GM19467 (cell line): ENCODE results near the gene FURIN.
"Not testable (repeated sequence)": the region's sequence is repeated elsewhere in the genome, so short reads cannot be mapped to it uniquely, and the experiment has no call there.

Source experiments
- ATAC-seq: cut with Tn5 transposase; IDR thresholded peaks from one replicate; pipeline ENCODE4 v1.9.1; 2021; ENCODE audit warnings: mild to moderate bottlenecking, moderate library complexity; ENCODE audit not compliant: unreplicated experiment

Gene FURIN

GRCh38 chr15:90914305-90915080, 46.1 kb downstream of the FURIN start:
- no peak for ATAC-seq

DNA sequence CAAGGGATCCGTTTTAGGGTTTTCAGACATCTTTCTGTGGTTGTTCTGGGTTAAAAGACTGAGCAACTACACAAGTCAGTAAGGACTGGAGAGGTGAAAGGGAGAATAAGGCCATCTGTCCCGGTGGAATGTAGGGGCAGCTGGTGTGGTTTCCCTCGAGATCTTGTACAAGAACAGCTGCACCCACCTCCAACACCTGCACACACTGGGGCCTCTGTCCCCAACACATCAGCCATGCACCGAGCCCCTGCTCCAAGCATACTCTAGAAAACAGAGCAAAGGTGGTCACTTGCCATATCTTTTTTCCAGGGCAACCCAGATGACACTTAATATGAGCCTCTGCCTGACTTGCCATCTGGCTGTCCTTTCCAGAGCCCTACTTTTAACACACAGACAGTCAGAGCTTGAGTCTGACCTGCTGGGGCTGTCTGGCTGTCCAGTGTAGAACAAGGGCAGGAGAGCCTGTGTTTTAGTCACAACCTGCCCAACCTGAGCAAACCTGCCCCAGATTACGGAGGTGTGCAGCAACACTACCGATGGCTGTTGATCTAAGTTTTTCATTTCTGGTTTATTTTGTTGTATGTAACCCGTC, 46.9 kb downstream of the FURIN start:
- no peak for ATAC-seq

GRCh38 chr15:90915808-90916440, 47.5 kb downstream of the FURIN start:
- ATAC-seq: no peak

DNA sequence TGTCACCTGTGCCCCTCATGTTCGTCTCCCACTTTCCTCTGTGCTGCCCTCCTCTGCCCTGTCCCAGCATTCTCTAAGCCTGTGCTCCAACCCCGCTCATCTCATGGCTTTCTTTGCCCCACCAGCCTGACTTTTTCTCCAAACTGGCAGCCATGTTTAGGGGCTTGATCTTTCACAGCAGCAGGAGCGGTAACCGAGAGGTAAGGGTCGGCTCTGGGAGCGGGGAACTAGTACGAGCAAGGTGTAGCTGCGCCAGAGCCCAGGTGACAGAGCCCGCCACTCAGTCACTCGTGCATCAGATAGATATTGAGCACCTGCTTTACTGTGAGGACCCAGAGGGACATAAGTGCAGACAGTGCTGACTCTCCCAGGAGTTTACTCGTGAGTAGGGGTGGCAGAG, 48.1 kb downstream of the FURIN start:
- no peak for ATAC-seq

GRCh38 chr15:90917569-90917968, 49.2 kb downstream of the FURIN start:
- ATAC-seq: no peak

- ATAC-seq: no peak
Observed at GRCh38 chr15:90918034-90918788, 49.8 kb downstream of the FURIN start.

GRCh38 chr15:90918835-90919234, 50.4 kb downstream of the FURIN start:
- no peak for ATAC-seq

DNA sequence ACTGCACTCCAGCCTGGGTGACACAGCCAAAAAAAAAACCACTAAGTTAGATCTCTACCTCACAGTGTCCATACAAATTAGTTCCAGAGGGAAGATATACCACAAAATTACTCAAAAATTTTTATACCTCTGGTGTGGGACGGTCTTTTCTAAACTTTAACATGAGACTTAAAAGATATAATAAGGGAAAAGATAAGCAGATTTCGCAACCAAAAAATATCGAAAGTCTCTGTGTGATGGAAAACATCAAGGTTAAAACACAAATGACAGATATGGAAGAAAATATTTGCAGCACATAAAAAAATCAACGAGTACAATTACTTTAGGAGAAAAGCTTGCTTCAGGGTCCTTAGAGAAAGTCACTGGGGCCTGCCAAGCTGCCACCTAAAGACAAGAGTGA, 53.5 kb downstream of the FURIN start:
- no peak for ATAC-seq

GRCh38 chr15:90922712-90923322, 54.4 kb downstream of the FURIN start:
- not testable (repeated sequence) for ATAC-seq

GRCh38 chr15:90924375-90924774, 56.0 kb downstream of the FURIN start:
- ATAC-seq: peak; percentile 63

DNA sequence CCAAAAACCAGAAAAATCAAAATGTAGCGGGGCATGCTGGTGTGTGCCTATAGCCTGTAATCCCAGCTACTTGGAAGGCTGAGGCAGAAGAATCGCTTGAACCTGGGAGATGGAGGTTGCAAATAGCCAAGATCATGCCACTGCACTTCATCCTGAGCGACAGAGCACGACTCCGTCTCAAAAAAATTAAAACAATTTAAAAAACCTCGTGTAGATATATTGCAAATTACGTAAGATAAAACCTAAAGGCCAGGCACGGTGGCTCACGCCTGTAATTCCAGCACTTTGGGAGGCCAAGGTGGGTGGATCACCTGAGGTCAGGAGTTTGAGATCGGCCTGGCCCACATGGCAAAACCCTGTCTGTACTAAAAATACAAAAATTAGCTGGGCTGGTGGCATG, 58.4 kb downstream of the FURIN start:
- ATAC-seq: not testable (repeated sequence)

DNA sequence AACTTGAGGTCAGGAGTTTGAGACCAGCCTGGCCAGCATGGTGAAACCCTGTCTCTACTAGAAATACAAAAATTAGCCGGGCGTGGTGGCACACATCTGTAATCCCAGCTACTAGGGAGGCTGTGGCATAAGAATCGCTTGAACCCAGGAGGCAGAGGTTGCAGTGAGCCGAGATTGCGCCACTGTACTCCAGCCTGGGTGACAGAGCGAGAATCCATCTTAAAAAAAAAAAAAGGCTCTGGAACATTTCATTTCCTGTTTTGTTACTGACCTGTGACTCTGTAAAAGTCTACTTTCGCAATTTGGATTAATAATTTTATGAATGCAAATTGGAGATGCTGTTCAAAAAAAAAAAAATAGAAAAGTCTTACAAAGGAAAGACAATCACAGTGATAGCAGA, 59.7 kb downstream of the FURIN start:
- not testable (repeated sequence) for ATAC-seq

- ATAC-seq: no peak
Observed at GRCh38 chr15:90929246-90930019, 61.0 kb downstream of the FURIN start.

- ATAC-seq: no peak
Observed at GRCh38 chr15:90930861-90931574, 62.6 kb downstream of the FURIN start.

DNA sequence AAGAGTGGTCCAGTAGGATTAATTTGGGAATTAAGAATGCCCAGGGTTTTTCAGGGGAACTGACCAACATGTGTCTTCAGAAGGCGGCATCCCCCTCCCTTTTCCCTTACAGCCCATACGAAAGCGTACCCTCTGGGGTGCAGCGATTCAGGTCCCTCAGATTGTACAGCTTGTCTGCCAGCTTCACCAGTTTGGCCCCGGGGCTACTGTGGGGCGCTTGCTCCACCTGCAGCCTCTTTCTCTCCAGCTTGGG, 63.1 kb downstream of the FURIN start:
- ATAC-seq: no peak

DNA sequence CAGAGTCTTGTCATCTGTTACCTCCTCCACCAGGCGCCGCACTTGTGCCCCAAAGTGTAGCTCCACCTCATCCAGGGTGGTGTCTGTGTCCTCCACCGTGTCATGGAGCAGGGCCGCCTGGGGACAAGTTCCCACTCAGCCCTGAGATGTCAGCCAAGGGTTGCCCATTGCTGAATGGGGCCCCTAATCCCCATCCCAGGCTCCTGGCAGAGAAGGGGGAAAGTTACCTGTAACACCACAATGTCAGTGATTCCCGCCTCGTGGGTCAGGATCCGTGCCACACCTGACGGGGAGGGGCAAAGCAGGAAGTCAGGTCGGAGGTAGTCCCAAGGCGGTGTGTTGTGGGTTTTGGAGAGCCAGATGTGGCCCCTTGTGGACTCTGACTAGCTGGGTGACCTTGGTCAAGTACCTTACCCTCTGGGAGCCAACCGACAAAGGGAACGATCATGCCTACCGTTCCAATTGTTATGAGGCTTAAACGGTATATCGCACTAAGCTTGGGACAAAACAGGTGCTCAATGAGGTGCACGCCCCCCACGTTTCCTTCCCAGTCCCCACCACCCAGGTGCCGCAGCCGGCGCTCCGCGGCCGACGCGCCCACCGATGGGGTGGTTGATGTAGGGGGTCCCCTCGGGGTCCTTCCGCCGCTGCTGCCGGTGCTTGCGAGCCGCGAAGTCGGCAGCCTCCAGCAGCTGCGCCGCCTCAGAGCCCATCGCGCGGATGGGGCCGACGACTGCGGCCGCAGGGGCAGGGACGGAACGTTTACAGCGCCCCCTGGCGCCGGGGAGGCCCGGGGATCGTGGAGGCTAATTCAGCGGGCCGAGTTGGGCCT, 63.7 kb downstream of the FURIN start, which contains the start of gene HDDC3:
HDDC3 (minus strand) TSS at position 722 of the 832 bp plus-strand sequence; CDS start at position 713, 9 bp downstream.
- peak; percentile 48 for ATAC-seq

DNA sequence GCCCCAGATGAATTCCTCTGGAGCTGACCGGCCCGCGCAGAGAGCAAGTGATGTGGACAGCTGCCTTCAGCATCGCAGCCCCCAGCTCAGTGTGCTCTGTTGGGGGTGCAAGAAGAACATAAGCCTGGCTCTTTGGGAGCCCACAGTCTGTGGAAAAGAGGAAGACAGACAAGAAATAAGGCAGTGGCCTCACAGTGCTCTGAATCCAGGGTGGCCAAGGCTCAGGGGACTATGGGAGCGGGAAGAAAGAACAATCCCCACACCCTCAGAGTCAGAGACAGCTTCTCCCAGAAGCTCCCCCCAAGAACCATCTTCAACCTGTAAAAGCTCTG, 64.2 kb downstream of the FURIN start:
- no peak for ATAC-seq
